ENCODE results near the gene MRPS10. TPM values are rescaled to one million over a fixed set of nuclear protein-coding genes. Genes with fewer than 3 reads are reported as not detected.
"Not testable (repeated sequence)": the region's sequence is repeated elsewhere in the genome, so short reads cannot be mapped to it uniquely, and the experiment has no call there.

Gene MRPS10
- polyA plus RNA-seq, 1 donor, result 37.3 TPM

DNA sequence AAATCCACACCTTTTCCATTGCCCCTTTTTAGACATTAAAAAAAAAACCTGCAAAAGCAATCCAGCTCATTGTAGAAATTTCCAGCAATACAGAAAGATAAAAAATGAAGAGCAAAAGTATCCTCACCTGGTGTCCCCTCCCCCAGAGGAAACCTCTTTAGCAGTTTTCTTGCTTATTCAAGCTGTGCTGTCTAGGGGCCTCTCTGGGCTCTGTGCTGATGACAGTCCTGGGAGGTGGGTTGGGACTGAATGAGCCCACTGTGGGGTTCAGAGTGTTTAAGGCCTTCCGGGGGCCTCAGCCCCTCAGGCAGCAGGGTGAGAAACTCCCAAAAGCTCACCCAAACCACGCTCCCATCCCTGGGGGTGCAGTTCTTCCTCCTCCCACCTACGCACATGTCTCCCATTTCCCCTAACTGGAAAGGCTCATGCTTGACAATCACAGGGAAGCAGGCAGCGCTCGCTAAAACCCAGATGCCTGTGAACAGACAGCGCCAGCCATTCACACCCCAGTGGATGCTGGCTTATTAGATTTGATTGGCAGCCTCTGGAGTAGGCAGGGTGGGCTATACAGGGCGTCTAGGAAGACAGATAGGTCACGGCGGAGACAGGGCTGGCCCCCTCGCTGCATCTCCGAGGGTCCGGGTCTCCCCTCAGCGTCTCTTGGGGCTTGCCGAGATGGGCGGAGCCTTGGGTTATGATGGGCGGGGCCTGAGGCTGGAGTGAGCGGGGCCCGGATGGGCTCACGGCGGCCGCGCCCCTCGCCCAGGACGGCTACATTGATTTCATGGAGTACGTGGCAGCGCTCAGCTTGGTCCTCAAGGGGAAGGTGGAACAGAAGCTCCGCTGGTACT is 39.9 kb downstream of the MRPS10 start:
- no peak for DNase-seq (ENCODE audit: low read depth)

- DNase-seq (ENCODE audit: low read depth), result no peak
Observed at GRCh38 chr6:42176981-42177380, 40.7 kb downstream of the MRPS10 start.

GRCh38 chr6:42175860-42176259 is 41.8 kb downstream of the MRPS10 start:
- no peak for DNase-seq (ENCODE audit: low read depth)

GRCh38 chr6:42173101-42173500 is 44.6 kb downstream of the MRPS10 start, which contains the start of gene GUCA1A:
Gene GUCA1A, plus strand, starts transcription at chr6:42173364. Its CDS starts 250 bp downstream, at chr6:42173614.
- DNase-seq (ENCODE audit: low read depth), result no peak

DNA sequence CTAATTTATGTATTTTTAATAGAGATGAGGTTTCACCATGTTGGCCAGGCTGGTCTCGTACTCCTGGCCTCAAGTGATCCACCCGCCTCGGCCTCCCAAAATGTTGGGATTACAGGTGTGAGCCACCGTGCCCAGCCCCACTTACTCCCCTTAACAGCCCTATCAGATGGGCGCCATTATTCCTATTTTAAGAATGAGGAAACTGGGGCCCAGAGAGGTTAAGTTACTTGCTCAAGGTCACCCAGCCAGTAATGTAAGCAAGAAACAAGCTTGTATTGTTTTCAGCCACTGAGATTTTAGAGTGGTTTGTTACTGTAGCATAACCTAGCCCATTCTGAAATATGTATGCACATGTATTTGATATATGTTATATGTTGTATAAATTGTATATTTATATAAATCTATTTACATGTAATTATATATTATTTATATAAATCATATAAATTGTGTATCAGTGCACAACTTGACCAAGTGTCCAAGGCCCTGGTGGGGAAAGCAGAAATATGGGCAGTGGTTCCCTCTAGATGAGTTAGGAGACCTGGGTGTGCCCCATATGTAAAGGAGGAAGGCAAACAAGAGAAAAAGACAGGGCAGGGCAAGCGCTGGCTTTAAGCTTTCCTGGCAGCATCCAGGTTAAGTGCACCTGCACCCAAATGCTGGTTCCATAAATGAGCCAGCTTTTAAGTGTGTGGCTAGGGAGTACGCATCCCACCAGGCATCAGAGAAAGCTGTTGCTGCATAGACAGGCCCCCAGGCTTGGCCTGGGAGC is 45.7 kb downstream of the MRPS10 start:
- DNase-seq (ENCODE audit: low read depth), result no peak

GRCh38 chr6:42169780-42170179 is 47.9 kb downstream of the MRPS10 start:
- not testable (repeated sequence) for DNase-seq (ENCODE audit: low read depth)

DNA sequence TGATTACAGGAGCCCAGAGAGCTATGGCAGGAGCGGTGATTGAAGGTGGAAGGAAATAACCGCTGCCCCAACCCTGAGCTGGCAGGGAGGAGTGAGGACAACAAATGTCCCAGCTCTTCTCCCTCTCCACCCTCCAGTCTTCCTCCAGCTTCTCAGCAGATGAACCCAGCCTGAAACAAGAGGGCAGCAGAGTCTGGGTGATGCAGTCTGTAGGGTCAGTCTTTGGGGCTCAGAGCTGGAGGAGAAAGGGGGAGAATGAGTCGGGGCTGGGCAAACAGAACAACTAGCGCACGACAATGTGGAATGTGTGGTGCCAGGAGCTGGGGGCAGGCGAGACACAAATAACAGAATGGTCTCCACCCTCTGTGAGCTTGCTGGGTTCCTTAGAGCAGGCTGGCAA is 49.0 kb downstream of the MRPS10 start:
- DNase-seq (ENCODE audit: low read depth), result no peak

DNA sequence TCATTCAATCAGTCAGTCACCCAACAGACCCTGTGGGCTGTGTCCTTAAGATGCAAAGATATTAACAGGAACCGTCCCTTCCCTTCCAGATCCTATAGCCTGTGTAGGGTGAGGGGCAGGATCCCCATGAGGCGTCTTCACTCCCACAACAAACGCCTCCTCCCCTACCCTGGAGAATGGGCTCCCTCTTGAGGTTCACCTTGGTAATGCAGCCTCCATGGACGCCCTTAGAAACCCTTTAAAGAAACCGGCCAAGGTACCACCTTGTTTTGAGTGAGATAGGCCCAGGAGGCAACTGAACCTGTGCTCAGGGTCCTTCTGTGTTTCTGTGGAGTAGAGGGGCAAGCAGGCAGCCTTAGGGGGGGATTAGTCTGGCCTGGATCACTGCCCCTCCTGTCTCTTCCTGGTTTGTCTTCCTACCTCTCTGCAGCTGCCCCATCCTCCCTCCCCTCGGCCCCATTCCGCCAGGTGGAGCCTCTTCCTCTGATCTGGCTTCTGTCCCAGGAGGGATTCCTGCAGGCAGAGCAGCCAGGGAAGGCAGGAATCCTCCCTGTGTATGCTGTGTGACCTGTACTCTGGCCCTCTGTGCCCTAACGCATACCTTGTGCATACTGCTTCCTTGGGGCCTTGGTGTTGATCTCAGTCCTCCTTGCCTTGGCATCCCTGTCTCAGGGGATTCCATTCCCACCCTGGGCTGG is 51.1 kb downstream of the MRPS10 start:
- DNase-seq (ENCODE audit: low read depth), result peak; percentile 20

DNA sequence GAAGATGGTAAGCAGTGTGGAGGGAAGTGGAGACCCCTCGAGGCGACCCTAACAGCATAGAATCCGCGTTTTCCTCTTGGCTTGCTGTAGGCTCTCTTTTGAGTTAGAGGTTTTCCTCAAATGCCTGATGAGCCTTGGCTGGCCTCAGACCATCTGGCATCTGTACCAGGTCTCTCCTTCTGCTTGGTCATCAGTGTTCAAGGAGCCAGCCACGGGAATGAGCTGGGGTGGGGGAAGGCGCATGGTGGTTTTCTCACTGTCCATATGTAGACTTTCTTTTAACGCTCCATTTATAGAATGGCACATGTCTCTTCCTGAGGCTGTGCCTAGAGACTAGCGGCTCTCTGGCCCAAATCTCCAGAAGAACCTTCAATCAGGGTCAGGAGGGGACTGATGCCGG is 52.6 kb downstream of the MRPS10 start:
- DNase-seq (ENCODE audit: low read depth), result no peak

- DNase-seq (ENCODE audit: low read depth), result no peak
Observed at GRCh38 chr6:42163981-42164380, 53.7 kb downstream of the MRPS10 start.

DNA sequence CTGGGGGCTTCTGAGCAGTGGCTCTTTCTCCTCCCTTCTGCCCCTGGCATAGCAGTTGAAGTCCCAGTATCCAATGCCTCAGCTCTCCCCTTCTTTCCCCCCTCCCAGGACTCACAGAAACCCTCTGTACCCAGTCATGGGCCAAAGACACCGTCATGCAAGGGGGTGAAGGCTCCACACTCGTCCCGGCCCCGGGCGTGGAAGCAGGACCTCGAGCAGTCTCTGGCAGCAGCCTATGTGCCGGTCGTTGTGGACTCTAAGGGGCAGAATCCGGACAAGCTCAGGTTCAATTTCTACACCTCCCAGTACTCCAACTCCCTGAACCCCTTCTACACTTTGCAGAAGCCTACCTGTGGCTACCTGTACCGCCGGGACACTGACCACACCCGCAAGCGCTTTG is 54.8 kb downstream of the MRPS10 start:
- DNase-seq (ENCODE audit: low read depth), result no peak

DNA sequence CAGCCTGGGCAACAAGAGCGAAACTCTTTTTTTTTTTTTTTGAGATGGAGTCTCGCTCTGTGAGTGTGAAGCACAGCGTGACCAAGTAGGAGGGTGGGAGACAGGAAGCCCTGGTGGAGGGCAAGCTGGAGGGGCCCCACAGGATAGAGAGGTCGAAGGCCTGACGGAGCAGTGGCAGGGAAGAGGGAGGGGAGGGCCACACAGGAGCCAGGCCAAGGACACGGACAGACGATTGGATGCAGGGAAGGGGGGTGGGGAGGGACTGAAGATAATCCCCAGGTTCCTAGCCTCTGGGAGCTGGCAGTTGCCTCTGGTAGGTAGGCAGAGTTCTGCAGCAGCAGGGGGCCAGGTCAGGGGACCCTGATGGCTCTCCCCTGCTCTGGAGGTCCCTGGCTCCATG is 55.3 kb downstream of the MRPS10 start:
- no peak for DNase-seq (ENCODE audit: low read depth)

DNA sequence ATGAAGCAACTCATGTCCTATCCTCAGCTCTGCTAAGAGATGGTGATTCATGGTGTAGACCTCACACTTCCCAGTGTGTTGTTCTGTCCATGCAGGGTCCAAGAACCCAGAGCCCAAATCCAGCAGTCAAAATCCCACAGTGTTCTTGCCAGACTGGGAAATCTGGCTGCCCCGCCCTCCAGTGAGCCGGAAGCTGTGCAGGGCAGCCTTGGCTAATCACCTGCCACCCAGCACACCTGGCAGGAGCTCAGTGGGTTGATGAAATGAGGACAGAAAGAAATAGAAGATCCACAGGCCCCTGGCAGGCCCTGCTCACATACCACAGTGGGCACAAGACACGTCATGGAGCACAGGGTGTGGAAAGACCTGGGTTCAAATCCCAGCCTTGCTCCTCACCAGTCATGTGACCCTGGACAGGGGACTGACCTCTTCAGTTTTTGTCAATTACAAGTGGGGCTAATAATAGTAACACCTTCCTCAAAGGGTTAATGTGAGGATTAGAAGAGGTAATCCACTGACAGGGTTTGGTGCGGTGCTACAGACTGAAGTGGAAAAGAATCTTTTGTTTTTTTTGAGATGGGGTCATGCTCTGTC is 58.1 kb downstream of the MRPS10 start:
- DNase-seq (ENCODE audit: low read depth), result no peak

GRCh38 chr6:42158631-42159030 is 59.0 kb downstream of the MRPS10 start:
- DNase-seq (ENCODE audit: low read depth), result no peak

- DNase-seq (ENCODE audit: low read depth), result no peak
Observed at GRCh38 chr6:42158011-42158410, 59.6 kb downstream of the MRPS10 start.

Other genes with a start within 250 kb of the MRPS10 start
- gene TAF8, start 167.3 kb downstream of the MRPS10 start, polyA plus RNA-seq (ENCODE audit: insufficient read length), result 14.8 TPM
- 0.29 TPM for gene C6orf132, start 75.2 kb downstream of the MRPS10 start, polyA plus RNA-seq (ENCODE audit: insufficient read length)
- gene GUCA1A, start 44.5 kb downstream of the MRPS10 start, polyA plus RNA-seq (ENCODE audit: insufficient read length), result not detected
- 3.7 TPM for gene GUCA1B, start 22.9 kb downstream of the MRPS10 start, polyA plus RNA-seq (ENCODE audit: insufficient read length)
- gene TRERF1, start 234.1 kb upstream of the MRPS10 start, polyA plus RNA-seq (ENCODE audit: insufficient read length), result 7.6 TPM

All from forelimb muscle (tissue), 1 donor.